ENCODE measurements around the gene ZFYVE21.

Gene ZFYVE21

DNA sequence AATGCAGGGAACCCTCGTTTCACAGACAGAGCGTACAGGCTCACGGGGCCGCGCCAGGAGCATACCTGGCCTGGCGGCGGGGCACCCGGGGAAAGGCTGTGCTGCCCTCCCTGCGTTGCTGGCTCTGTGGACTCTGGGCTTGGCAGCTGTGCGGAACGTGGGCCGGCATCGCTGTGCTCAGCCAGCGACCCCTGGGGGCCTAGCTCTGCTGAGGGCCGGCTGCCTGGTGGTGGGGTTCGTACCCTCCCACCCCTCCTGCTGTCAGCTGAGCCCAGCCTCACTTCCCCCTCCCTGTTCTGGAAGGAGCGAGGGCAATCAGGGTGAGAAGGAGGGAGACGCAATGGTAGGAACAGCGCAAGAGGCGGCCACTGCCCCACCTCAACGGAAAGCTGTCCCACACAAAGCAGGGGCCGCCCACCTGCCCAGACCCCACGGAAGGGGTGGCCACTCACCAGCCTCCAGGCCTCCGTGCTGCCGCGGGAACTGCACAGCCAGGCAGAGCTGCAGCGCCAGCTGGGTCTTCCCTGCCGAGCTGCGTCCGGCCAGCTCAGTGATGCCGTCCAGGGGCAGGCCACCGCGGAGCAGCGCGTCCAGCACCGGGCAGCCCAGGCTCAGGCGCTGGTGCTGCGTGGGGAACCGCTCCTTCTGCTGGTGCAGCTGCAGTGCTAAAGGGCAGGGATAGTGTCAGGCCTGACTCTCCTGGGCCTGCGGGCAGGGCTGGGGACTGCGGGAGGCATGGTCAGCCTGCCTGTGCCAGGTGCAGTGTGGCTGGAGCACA is 8.9 kb upstream of the ZFYVE21 start:
- DNase-seq, result no peak

DNA sequence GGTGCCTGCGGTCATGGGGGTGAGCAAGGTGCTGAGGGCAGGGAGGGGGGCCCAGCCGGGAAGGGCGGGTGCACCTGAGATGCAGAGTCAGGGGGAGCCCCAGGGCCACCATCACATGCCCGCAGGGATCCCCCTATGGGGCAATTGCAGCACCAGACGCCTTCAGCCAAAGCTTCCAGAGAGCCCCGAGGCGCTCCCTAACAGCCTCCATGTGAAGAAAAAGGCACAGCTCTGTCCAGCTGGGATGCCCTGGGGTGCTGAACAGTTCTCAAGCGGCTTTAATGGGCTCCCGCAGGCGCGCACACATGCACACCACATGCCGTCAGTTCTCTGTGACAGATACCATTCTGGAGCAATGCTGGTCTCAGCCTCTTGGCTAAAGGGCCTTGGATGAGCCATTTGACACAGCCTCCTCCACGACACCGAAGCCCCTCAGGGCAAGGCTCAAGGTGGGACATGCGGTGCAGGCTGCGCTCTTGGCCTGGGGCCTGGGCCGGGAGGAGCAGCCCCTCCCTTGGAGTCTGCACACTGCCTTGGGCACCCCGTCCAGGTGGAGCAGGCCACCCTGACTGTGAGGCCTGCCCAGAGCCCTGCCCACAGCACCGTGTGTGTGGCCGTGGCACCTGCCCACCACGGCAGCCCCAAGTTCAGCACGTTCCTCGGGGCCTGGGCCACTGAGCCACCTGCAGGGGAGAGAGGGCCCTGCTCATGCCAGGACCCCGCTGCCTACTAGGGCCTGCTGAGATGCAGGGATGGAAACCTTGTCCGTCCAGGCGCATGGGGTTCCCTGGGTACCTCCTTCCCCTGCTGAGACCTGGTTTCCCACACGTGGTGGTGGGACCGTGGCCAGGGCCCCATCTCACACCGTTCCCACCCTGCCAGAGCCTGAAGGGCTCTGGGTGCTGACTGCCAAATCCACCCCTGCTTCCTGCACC is 8.0 kb upstream of the ZFYVE21 start:
- DNase-seq, result no peak

DNA sequence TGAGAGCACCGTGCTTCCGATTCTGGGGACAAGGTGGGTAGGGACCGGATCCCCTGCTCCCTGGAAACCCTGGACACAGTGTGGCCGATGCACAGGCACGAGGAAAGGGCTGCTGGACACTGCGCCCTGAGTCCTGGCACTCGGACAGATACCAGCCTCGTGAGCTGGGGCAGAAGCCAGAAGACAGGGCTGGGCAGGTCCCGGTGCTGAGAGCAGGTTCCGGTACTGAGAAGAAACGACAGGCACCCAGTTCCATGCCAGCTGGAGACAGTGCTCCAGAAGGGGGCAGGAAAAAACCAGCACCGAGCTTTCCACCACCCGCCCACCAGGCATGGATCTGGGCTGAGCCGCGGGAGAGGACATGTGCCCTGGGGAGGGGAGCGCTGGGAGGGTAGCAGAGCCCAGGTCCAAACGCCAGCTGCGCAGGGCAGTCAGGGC is 6.8 kb upstream of the ZFYVE21 start:
- DNase-seq, result peak; percentile 47 to 66

DNA sequence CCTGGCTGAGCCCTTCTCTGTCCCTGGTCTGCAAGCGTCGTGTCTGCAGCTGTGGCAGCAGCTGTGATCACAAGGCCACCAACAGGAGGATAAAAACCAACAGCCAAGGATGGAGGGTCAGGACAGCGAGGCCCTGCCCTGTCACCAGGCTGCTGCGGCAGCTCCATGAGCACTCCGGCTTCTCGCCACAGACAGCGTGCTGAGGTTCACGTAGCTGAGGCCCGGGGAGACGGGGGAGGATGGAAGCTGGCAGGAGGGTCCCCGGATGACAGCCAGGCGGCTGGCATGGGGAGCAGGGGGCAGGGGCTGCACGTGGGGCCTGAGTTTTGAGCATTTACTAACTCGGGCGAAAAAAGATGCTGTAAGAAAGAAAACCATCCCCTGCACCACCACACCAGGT is 5.8 kb upstream of the ZFYVE21 start:
- no peak for DNase-seq

- no peak for DNase-seq
These were observed 4.7 kb upstream of the ZFYVE21 start for GRCh38 chr14:103710771-103711377.

DNA sequence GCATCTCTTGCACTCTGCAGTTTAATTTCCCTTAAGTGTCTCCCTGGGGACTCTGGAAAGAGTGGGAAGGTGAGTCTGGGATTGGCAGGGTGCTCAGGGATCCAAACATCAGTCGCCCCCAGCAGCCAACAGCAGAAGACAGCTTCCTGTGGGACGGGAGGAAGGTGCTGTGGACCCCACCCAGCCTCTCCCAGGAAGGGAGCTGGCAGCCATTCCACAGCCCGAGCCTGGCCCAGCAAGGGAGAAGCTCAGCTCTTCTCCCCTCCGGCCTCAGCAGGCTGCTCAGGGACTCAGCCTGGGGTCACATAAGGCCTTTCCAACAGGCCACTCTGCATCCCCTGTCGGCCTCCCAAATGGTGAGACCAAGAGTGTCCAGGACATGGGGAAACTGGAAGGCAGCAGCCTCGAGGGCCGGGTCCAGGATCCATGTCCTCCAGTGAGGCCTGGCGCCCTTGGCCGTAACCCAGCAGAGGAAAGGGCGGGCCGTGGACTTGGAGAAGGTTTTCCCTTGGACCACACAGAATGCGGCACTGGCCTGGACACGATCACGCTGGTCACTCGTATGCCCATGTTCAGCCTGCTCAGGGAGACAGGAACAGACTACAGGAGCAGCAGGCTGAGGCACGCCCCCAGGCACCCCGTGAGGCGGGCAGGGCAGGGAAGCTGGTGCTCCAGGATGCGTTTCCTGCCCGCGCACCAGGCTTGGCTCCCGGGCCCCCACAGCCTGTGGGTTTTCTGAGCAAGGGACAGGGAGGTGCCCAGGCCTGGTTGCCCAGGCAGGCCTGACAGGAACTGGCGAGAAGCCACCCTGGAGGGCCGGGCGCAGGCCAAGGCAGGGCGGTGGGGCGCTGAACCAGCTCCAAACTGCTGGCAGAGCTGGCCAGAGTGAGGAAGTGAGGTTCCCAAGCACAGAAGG is 3.8 kb upstream of the ZFYVE21 start:
- peak; percentile 32 to 83 for DNase-seq

GRCh38 chr14:103712633-103713247 is 2.9 kb upstream of the ZFYVE21 start:
- no peak for DNase-seq

DNA sequence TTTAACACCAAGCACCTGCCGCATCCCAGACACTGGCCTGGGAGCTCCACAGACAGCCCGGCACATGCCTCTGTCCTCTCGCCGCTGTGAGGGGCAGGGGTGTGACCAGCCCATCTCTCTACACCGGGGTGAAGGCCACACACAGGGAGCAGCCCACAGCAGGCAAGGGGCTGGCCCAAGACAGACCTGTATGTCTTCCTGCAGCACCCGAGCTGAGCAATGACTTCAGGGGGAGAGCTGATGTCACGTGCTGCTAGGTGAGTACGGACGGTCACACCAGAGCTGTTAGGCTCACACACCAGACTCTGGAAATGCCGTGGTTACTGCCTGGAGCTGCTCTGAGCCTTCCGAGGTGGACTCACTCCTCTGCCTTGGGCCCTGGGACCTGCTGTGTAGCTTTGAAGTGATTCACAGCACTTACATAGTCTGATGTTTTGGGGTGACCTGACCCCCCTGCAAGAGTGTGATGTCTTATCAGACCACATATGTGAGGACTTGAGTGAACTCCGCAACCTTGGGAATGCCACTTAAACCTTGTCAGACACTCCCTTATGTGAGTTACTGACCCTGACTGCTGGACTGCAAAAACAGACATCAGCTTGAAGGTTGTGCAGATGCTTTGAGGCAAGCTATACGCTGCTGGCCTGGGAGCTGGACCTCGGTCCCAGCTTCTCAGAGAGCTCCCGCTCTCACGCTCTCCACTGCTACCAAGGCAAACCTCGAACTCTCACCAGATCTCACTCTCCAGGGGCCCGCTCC is 2.1 kb upstream of the ZFYVE21 start:
- no peak for DNase-seq

- DNase-seq, result no peak
These were observed 1.4 kb upstream of the ZFYVE21 start for GRCh38 chr14:103714063-103714724.

- DNase-seq, result no peak
These were observed 636 bp downstream of the ZFYVE21 start for GRCh38 chr14:103716091-103716801.

DNA sequence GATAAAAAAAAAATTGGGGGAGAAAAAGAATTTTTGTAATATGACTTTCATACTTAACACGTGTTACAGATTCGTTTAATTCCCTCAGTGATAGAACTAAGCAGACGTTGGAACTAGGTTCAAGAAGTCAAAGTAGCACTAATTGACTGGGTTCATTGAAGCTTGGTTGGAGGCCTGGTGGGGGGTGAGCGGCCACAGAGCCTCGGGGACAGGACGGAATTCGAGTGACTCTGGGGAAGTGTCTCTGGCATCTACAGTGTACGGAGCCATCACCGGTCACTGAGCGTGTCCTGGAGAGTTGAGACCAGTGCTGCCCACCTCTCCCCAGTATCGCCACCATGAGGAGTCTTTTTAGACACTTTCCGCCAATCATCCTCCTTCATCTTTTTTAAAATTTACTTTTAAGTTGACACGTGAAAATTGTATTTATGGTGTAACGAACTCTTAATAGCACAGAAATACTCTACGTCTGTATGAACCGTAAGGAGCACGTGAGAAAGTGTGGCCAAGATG is 1.3 kb downstream of the ZFYVE21 start:
- no peak for DNase-seq

GRCh38 chr14:103718572-103718971 is 3.0 kb downstream of the ZFYVE21 start:
- DNase-seq, result no peak

GRCh38 chr14:103719751-103720150 is 4.1 kb downstream of the ZFYVE21 start:
- no peak for DNase-seq

GRCh38 chr14:103721334-103722120 is 5.9 kb downstream of the ZFYVE21 start:
- no peak for DNase-seq

DNA sequence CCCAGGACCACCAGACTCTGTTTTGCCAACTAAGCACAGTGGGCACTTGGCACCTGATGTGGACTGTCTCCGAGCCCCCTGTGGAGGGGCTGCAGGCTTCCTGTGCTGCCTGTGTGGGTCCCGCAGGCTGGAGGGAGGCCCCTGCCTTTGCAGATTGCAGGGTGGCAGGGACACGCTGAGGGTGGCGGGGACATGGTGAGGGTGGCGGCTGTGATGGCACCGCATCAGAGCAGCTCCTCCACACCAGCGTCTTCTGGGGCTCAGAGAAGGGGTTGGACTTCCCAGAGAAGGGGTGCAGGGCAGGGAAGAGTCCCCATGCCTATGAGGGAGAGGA is 8.1 kb downstream of the ZFYVE21 start:
- no peak for DNase-seq

DNA sequence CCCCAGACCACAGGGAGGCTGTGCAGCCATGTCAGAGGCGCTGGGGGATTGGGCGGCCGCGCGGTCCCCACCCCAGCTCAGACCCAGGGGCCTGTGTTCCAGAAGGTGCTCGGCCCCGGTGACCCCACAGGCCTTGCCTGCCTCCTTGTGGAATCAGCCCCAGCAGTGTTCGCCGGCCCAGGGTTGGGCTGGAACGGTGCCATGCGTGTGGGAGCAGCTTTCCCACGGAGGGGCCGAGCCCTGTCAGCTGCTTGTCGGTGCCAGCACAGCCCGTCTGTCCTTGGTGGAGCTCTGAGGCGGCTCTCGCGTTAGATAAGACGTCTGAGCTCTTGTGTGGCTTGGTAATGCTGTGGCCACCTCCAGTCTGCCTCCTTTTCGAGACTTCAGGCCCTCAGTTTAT is 8.5 kb downstream of the ZFYVE21 start:
- no peak for DNase-seq

DNA sequence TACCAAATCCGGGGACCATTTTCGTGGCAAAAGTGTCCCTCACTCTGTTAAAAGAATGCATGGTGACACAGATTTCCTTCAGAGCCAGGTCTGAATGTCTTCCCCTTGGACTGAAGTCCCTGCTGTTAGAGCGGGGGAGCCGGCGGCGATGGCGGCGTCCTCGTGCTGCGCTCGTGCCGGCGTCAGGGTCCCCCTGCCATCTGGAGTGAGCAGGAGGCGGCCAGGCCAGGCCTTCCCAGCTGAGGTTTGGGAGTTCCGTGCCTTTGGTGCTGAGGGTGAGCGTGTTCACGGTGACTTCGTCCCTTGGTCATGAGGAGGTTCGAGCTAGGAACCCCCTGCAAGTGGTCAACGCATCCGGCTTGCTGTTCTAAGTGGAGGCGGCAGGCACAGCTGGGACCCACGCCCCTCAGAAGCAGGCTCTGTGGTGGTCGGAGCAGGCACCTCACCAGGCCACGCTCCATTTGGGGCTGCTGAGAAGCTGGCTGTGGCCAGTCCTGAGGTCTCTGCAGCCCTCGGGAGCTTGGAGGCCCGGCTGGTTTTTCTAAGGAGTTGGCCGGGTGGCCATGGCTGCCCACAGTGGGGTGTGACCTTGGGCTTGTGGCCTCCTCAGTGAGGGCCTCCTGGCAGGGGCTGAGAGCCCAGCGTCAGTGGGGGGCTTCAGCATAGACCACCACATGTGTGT is 9.5 kb downstream of the ZFYVE21 start:
- no peak for DNase-seq

- no peak for DNase-seq
These were observed 10.3 kb downstream of the ZFYVE21 start for GRCh38 chr14:103725739-103726395.
